GM23338 (cell line): ENCODE data around the gene VSIG10L2. TPM values are rescaled to one million over a fixed set of nuclear protein-coding genes. Genes with fewer than 3 reads are reported as not detected.

Experiments
- ATAC-seq: fragments of 200-7000 bp; cut with Tn5 transposase; 3 replicates; pipeline ENCODE4 v1.9.1; 2020
- DNase-seq: peaks from one replicate; pipeline ENCODE4 v3.0.0-alpha.2; 2015; ENCODE audit warnings: low spot score
- H2AFZ ChIP-seq: fragments of 200-600 bp; sonication (generic); 2 replicates; pipeline ENCODE4 v1.8.0; 2016; ENCODE audit warnings: antibody characterized with exemption, mild to moderate bottlenecking, moderate library complexity
- H3F3A ChIP-seq: fragments of 200-600 bp; sonication (generic); replicated peaks from 2 replicates; pipeline ENCODE4 v1.8.0; 2017; ENCODE audit warnings: antibody characterized with exemption, mixed run types, low read depth
- H3K27ac ChIP-seq: fragments of 200-600 bp; sonication (generic); 2 replicates; pipeline ENCODE4 v1.6.1; 2016; ENCODE audit warnings: low read depth
- H3K27me3 ChIP-seq: fragments of 200-600 bp; sonication (generic); 2 replicates; pipeline ENCODE4 v1.8.0; 2016; ENCODE audit warnings: mild to moderate bottlenecking, mixed run types, moderate library complexity; ENCODE audit not compliant: insufficient read depth
- H3K36me3 ChIP-seq: fragments of 200-600 bp; sonication (generic); 2 replicates; pipeline ENCODE4 v1.8.0; 2016; ENCODE audit warnings: mild to moderate bottlenecking; ENCODE audit not compliant: insufficient read depth
- H3K4me1 ChIP-seq: fragments of 200-600 bp; sonication (generic); 2 replicates; pipeline ENCODE4 v1.8.0; 2016; ENCODE audit warnings: mild to moderate bottlenecking, moderate library complexity; ENCODE audit not compliant: insufficient read depth
- H3K4me2 ChIP-seq: fragments of 200-600 bp; sonication (generic); 2 replicates; pipeline ENCODE4 v1.7.1; 2017; ENCODE audit warnings: mixed run types
- H3K4me3 ChIP-seq: fragments of 200-600 bp; sonication (generic); 2 replicates; pipeline ENCODE4 v1.6.1; 2016; ENCODE audit warnings: mixed run types
- H3K79me2 ChIP-seq: fragments of 200-600 bp; sonication (generic); replicated peaks from 2 replicates; pipeline ENCODE4 v1.8.0; 2017; ENCODE audit warnings: mild to moderate bottlenecking; ENCODE audit not compliant: insufficient read depth
- H3K9me2 ChIP-seq: fragments of 200-600 bp; sonication (generic); 2 replicates; pipeline ENCODE4 v1.8.0; 2017; ENCODE audit not compliant: insufficient read depth
- H4K20me1 ChIP-seq: fragments of 200-600 bp; sonication (generic); replicated peaks from 2 replicates; pipeline ENCODE4 v1.8.0; 2017; ENCODE audit warnings: mild to moderate bottlenecking; ENCODE audit not compliant: insufficient read depth
- H3K27ac Mint-ChIP-seq: 2 replicates; pipeline ENCODE4 v1.8.0; 2020; ENCODE audit warnings: inconsistent platforms, mild to moderate bottlenecking, moderate library complexity, mixed read lengths
- H3K27me3 Mint-ChIP-seq: 3 replicates; pipeline ENCODE4 v1.8.0; 2022; ENCODE audit warnings: low read depth, mild to moderate bottlenecking, moderate library complexity, mixed read lengths, inconsistent platforms; ENCODE audit not compliant: insufficient read depth, poor library complexity
- H3K36me3 Mint-ChIP-seq: 3 replicates; pipeline ENCODE4 v1.8.0; 2021; ENCODE audit warnings: low read depth, mild to moderate bottlenecking, inconsistent platforms, moderate library complexity, mixed read lengths
- H3K4me1 Mint-ChIP-seq: 3 replicates; pipeline ENCODE4 v1.8.0; 2020; ENCODE audit warnings: mild to moderate bottlenecking, inconsistent platforms, mixed read lengths
- H3K4me3 Mint-ChIP-seq: 3 replicates; pipeline ENCODE4 v1.8.0; 2021; ENCODE audit warnings: moderate library complexity, mild to moderate bottlenecking, inconsistent platforms, mixed read lengths
- H3K9me3 Mint-ChIP-seq: 3 replicates; pipeline ENCODE4 v1.8.0; 2020; ENCODE audit warnings: moderate library complexity, mild to moderate bottlenecking, inconsistent platforms, mixed read lengths
- CREB1 ChIP-seq: fragments of 250-450 bp; sonication (Bioruptor Pico); IDR thresholded peaks from 2 replicates; pipeline ENCODE4 v1.5.0; 2020; ENCODE audit warnings: low read depth, mild to moderate bottlenecking, moderate library complexity
- CTCF ChIP-seq, 2 experiments: fragments of 200-600 bp in 1 of 2; sonication (generic) in 1 of 2; conservative IDR thresholded peaks; 2 replicates each; pipeline versions ENCODE4 v1.5.1 to v1.6.1; 2016 to 2017; ENCODE audit warnings: antibody characterized with exemption in 2 of 2, low read depth in 2 of 2, mild to moderate bottlenecking in 2 of 2, moderate library complexity in 1 of 2
- ETS1 ChIP-seq: IDR thresholded peaks from 2 replicates; pipeline ENCODE4 v1.6.1; 2016; ENCODE audit warnings: antibody characterized with exemption
- EZH2 ChIP-seq: fragments of 200-600 bp; sonication (generic); IDR thresholded peaks from one replicate; pipeline ENCODE4 v1.8.0; 2017; ENCODE audit warnings: antibody characterized with exemption, mild to moderate bottlenecking, low read depth; ENCODE audit not compliant: unreplicated experiment
- EZH2phosphoT487 ChIP-seq: fragments of 200-600 bp; sonication (generic); IDR thresholded peaks from one replicate; pipeline ENCODE4 v1.8.1; 2018; ENCODE audit warnings: antibody characterized with exemption; ENCODE audit not compliant: unreplicated experiment
- JUNB ChIP-seq: IDR thresholded peaks from one replicate; pipeline ENCODE4 v1.6.1; 2016; ENCODE audit warnings: antibody characterized with exemption; ENCODE audit not compliant: unreplicated experiment
- NANOG ChIP-seq: IDR thresholded peaks from 2 replicates; pipeline ENCODE4 v1.6.1; 2016; ENCODE audit warnings: antibody characterized with exemption, borderline replicate concordance
- POLR2AphosphoS5 ChIP-seq: IDR thresholded peaks from 2 replicates; pipeline ENCODE4 v1.6.1; 2016; ENCODE audit warnings: antibody characterized with exemption, low read depth
- STAT1 ChIP-seq: IDR thresholded peaks from one replicate; pipeline ENCODE4 v1.6.1; 2016; ENCODE audit warnings: antibody characterized with exemption; ENCODE audit not compliant: unreplicated experiment
- ZNF114 ChIP-seq: fragments of 250-450 bp; sonication (Bioruptor Pico); IDR thresholded peaks from 2 replicates; pipeline ENCODE4 v1.5.0; 2020; ENCODE audit warnings: mild to moderate bottlenecking, moderate library complexity
- ZNF331 ChIP-seq: fragments of 250-450 bp; sonication (Bioruptor Pico); IDR thresholded peaks from 2 replicates; pipeline ENCODE4 v1.5.0; 2020; ENCODE audit warnings: low read depth, mild to moderate bottlenecking, moderate library complexity
- ZNF462 ChIP-seq: fragments of 250-450 bp; sonication (Bioruptor Pico); IDR thresholded peaks from 2 replicates; pipeline ENCODE4 v1.5.0; 2020; ENCODE audit warnings: mild to moderate bottlenecking, moderate library complexity
- polyA plus RNA-seq: library from polyadenylated mRNA; unstranded; fragments of >200 nt; fragmentation: Nextera tagmentation; extraction: Ambion mirVana; gene quantifications from 2 replicates; pipeline ENCODE4 v1.2.1, GENCODE V29; 2016
- total RNA-seq: library from RNA; depleted of rRNA; stranded (reverse); fragments of >200 nt; shearing (Covaris generic); gene quantifications from 2 replicates; pipeline ENCODE4 v1.2.3, GENCODE V29; 2014
- TF ChIP-seq, protein P1 (sequence below): IDR thresholded peaks from one replicate; pipeline ENCODE4 v1.6.1; 2018; ENCODE audit warnings: antibody characterized with exemption; ENCODE audit not compliant: unreplicated experiment

VSIG10L2 gene
- total and polyA plus RNA-seq, 2 experiments from 2014 or later: 0.63 TPM; not detected in 1

GRCh38 chr11:125901872-125902271, 44.0 kb upstream of the VSIG10L2 start:
- Mint-ChIP-seq H3K27me3 (peaks cover 20% of the 10 kb centered on the region), H3K4me3 (peak overlapping the region; percentile 99), H3K27ac (no peak overlapping the region), H3K36me3 (peaks cover 33% of the 10 kb centered on the region), H3K4me1 (peaks cover 12% of the 10 kb centered on the region), H3K9me3 (no peaks in the 10 kb centered on the region; the same call in 1 of the 3 replicates)
- Histone ChIP-seq H4K20me1 (peaks cover 23% of the 10 kb centered on the region), H3K79me2 (peaks cover 57% of the 10 kb centered on the region), H3K27ac (no peak overlapping the region), H2AFZ (no peak overlapping the region), H3F3A (peaks cover 15% of the 10 kb centered on the region; the same call in 1 of the 2 replicates), H3K4me3 (peak overlapping the region; percentile 88; the same call in 1 of the 2 replicates), H3K4me2 (peak overlapping the region; percentile 89), H3K9me2 (no peaks in the 10 kb centered on the region), H3K4me1 (no peaks in the 10 kb centered on the region), H3K36me3 (peaks cover 17% of the 10 kb centered on the region), H3K27me3 (peaks cover 19% of the 10 kb centered on the region)
- TF ChIP-seq JUNB: no peak
- TF ChIP-seq STAT1: no peak
- TF ChIP-seq CREB1: no peak
- TF ChIP-seq NANOG: no peak
- TF ChIP-seq EZH2phosphoT487: no peak
- TF ChIP-seq ETS1: no peak
- no peak for TF ChIP-seq ZNF462 (CRISPR knock-in tag)
- TF ChIP-seq EZH2: no peak
- no peak for TF ChIP-seq POLR2AphosphoS5
- no peak for TF ChIP-seq ZNF331 (CRISPR knock-in tag)
- TF ChIP-seq ZNF114 (CRISPR knock-in tag): no peak
- TF ChIP-seq CTCF (conservative IDR thresholded peaks at IDR 0.05; ENCODE audit: low read depth in 2 of 2): no peak
- TF ChIP-seq, protein P1, sequence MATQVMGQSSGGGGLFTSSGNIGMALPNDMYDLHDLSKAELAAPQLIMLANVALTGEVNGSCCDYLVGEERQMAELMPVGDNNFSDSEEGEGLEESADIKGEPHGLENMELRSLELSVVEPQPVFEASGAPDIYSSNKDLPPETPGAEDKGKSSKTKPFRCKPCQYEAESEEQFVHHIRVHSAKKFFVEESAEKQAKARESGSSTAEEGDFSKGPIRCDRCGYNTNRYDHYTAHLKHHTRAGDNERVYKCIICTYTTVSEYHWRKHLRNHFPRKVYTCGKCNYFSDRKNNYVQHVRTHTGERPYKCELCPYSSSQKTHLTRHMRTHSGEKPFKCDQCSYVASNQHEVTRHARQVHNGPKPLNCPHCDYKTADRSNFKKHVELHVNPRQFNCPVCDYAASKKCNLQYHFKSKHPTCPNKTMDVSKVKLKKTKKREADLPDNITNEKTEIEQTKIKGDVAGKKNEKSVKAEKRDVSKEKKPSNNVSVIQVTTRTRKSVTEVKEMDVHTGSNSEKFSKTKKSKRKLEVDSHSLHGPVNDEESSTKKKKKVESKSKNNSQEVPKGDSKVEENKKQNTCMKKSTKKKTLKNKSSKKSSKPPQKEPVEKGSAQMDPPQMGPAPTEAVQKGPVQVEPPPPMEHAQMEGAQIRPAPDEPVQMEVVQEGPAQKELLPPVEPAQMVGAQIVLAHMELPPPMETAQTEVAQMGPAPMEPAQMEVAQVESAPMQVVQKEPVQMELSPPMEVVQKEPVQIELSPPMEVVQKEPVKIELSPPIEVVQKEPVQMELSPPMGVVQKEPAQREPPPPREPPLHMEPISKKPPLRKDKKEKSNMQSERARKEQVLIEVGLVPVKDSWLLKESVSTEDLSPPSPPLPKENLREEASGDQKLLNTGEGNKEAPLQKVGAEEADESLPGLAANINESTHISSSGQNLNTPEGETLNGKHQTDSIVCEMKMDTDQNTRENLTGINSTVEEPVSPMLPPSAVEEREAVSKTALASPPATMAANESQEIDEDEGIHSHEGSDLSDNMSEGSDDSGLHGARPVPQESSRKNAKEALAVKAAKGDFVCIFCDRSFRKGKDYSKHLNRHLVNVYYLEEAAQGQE: no peak
- ATAC-seq (no peak), DNase-seq (no peak)
